Choroid plexus epithelial cell (primary cell): Measurements from ENCODE around the gene PPP1R14B.

Experiments
- DNase-seq: peaks from one replicate; pipeline ENCODE4 v3.0.0-alpha.2; 2010; ENCODE audit warnings: low read depth
- H3K4me3 ChIP-seq: 2 replicates; pipeline ENCODE4 v1.5.1; 2011; ENCODE audit warnings: low read depth, mild to moderate bottlenecking, control low read depth, low read length, moderate library complexity
- CTCF ChIP-seq: conservative IDR thresholded peaks from 2 replicates; pipeline ENCODE4 v1.5.1; 2011; ENCODE audit warnings: low read depth, mild to moderate bottlenecking, control low read depth, inconsistent platforms, low read length, moderate library complexity

Gene PPP1R14B

DNA sequence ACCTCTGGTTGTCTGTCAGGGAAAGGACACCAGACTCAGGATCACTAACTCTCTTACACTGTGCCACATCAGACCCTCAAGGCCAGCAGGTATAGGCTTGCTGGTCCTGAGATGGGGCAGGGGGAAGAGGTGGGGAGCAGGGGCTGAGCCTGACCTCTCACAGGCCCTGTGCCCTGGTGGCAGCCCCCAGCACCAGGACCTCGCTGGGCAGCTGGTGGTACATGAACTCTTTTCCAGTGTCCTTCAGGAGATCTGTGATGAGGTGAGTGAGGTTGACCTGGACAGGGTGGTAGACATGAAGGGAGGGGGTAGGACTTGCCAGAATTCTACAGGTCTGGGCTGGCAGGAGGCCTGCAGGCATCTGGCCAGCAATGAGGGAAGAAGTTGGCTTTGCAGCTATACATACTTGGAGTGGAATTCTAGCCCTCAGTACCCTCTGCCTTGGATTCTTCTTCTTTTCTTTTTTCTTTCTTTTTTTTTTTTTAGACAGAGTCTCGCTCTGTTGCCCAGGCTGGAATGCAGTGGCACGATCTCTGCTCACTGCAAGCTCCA lies 19.3 kb downstream of the PPP1R14B start:
- DNase-seq = no peak
- no peak for TF ChIP-seq CTCF
- H3K4me3 ChIP-seq = peak overlapping the region; percentile 87

DNA sequence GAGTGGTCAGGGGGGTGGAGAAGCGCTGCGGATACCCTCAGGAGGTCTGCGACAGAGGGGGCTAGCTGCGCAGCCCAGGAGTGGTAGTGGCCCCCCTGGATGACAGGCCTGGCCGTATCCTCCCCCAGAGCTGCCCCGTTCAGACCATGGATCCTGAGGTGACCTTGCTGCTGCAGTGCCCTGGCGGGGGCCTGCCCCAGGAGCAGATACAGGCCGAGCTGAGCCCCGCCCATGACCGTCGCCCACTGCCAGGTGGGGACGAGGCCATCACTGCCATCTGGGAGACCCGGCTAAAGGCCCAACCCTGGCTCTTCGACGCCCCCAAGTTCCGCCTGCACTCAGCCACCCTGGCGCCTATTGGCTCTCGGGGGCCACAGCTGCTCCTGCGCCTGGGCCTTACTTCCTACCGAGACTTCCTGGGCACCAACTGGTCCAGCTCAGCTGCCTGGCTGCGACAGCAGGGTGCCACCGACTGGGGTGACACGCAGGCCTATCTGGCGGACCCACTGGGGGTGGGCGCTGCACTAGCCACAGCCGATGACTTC lies 20.2 kb downstream of the PPP1R14B start:
- no peak for TF ChIP-seq CTCF
- H3K4me3 ChIP-seq = peak overlapping the region; percentile 87
- DNase-seq = no peak

DNA sequence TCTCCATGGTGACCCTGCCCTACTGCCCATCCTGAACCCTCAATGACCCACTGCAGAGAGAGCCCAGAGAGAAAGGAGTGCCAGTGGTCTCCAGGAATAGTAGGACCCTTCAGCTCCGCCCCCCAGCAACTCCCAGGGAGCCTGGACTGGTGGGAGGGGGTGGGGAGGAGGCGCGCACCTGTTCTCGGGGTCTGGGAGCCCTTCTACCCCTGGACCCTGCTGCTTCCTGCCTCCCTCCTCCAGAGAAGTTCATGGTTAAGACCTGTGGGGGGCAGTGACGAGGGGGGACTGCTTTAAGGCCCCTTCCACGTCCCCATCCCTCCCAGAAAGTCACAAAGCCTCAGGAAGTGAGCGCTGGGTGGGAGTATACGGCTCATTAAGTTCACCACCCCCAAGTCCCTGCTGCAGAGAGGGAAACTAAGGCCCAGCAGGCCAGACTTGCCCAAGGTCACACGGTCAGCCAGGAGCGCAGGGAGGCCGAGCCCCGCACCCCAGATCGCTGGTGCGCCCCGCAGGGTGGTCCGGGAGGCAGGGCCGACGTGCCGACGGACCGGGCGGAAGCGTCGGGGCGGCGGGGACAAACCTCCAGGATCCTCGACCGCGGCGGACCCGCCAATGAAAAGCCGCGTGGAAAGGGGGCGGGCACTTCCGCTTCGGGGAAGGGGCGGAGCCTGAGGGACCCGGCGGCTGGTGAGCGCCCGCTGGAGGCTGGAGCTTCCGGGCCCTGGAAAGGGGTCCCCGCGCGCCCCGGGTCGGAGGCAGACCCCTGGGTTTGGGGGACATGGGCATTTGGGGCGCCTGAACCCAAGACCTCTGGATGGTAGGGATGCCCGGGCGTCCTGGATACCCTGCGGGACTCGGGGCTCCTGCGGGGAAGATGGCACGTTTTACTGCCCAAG lies 20.9 kb downstream of the PPP1R14B start, which contains the start of the genes NUDT22 and TRPT1:
Gene NUDT22, plus strand, starts transcription at position 667 of the 899 bp plus-strand sequence. CDS start 379 bp downstream, outside the sequence.
Gene TRPT1, minus strand, starts transcription at position 579 of the 899 bp plus-strand sequence. Its CDS starts 326 bp downstream, at position 253.
- peak; percentile 45 for TF ChIP-seq CTCF
- DNase-seq = peak; percentile 80
- H3K4me3 ChIP-seq = peak within 1 kb of the TSS; percentile 87

DNA sequence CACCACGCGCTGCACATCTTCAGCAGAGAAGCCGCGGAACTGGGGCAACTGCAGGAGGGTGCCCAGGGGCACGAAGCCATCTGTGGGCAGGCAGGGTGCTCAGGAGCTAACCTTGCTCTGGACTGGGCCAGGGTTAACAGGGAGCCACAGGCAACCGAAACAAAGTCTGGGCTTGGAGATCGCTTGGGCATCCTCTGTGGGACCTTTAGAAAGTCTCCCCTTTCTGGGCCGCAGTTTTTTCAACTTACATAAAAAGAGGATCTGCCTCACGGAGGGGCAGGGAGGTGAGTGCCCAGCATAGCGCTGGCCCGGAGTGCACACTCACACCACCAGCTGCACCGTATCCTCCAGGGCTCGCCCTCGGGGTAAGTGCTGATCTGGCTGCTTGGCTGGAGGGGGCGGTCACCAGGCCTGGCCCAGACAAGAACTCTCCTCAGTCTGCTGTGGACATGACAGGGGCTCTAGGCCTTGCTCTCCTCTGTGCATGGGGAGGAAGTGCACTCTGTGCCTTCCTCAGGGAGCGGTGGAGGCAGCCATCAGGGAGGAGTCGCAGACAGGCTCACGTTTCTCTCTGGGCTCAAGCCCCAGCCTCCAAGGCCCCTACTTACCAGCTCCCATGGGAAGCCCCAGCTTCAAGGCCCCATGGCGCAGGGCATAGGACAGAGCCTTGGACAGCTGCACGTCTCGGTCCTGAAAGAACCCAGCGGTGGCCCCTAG lies 21.7 kb downstream of the PPP1R14B start:
- H3K4me3 ChIP-seq = peak overlapping the region; percentile 87
- no peak for DNase-seq
- TF ChIP-seq CTCF = no peak

- no peak for DNase-seq
- TF ChIP-seq CTCF = no peak
- no peak overlapping the region for H3K4me3 ChIP-seq
Measured at GRCh38 chr11:64224151-64224890, 22.4 kb downstream of the PPP1R14B start.

DNA sequence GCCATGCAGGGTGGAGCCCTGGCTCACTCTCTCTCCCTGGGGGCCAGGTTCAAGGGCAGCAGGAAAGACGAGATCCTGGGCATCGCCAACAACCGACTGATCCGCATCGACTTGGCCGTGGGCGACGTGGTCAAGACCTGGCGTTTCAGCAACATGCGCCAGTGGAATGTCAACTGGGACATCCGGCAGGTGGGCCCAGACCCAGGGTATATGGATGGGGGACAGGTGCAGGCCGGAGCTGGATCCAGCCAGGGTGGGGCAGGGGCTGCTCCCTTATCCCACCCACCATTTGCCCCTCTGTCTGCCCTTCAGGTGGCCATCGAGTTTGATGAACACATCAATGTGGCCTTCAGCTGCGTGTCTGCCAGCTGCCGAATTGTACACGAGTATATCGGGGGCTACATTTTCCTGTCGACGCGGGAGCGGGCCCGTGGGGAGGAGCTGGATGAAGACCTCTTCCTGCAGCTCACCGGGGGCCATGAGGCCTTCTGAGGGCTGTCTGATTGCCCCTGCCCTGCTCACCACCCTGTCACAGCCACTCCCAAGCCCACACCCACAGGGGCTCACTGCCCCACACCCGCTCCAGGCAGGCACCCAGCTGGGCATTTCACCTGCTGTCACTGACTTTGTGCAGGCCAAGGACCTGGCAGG lies 23.6 kb downstream of the PPP1R14B start:
- no peak for DNase-seq
- H3K4me3 ChIP-seq = no peak overlapping the region

More for the DNA sequence above, 23.6 kb downstream of the PPP1R14B start:
- TF ChIP-seq CTCF = no peak
